ENCODE measurements around the gene TMEM221. TPM values are rescaled to one million over a fixed set of nuclear protein-coding genes. Genes with fewer than 3 reads are reported as not detected.

Gene TMEM221
- total and polyA plus RNA-seq, 9 of the 15 experiments (the other 6 are each of a cell fraction or from before 2014, with no cell fraction given): 0.06 to 0.35 TPM; not detected in 7

GRCh38 chr19:17405250-17406045 lies 43.0 kb downstream of the TMEM221 start, which contains the start of gene BST2 (continued):
- TF ChIP-seq PRDM10 (IDR thresholded peaks at IDR 0.05; ENCODE audit: partially characterized antibody): peak; percentile 82
- TF ChIP-seq PYGO2 (tag; IDR thresholded peaks at IDR 0.05): no peak
- no peak for TF ChIP-seq CREB1 (IDR thresholded peaks at IDR 0.05)
- TF ChIP-seq CREB1 (CRISPR knock-in tag; IDR thresholded peaks at IDR 0.05): no peak
- no peak for TF ChIP-seq PPARD (CRISPR knock-in tag; IDR thresholded peaks at IDR 0.05)
- TF ChIP-seq ZNF778 (CRISPR knock-in tag; IDR thresholded peaks at IDR 0.05): no peak
- TF ChIP-seq, protein P1, sequence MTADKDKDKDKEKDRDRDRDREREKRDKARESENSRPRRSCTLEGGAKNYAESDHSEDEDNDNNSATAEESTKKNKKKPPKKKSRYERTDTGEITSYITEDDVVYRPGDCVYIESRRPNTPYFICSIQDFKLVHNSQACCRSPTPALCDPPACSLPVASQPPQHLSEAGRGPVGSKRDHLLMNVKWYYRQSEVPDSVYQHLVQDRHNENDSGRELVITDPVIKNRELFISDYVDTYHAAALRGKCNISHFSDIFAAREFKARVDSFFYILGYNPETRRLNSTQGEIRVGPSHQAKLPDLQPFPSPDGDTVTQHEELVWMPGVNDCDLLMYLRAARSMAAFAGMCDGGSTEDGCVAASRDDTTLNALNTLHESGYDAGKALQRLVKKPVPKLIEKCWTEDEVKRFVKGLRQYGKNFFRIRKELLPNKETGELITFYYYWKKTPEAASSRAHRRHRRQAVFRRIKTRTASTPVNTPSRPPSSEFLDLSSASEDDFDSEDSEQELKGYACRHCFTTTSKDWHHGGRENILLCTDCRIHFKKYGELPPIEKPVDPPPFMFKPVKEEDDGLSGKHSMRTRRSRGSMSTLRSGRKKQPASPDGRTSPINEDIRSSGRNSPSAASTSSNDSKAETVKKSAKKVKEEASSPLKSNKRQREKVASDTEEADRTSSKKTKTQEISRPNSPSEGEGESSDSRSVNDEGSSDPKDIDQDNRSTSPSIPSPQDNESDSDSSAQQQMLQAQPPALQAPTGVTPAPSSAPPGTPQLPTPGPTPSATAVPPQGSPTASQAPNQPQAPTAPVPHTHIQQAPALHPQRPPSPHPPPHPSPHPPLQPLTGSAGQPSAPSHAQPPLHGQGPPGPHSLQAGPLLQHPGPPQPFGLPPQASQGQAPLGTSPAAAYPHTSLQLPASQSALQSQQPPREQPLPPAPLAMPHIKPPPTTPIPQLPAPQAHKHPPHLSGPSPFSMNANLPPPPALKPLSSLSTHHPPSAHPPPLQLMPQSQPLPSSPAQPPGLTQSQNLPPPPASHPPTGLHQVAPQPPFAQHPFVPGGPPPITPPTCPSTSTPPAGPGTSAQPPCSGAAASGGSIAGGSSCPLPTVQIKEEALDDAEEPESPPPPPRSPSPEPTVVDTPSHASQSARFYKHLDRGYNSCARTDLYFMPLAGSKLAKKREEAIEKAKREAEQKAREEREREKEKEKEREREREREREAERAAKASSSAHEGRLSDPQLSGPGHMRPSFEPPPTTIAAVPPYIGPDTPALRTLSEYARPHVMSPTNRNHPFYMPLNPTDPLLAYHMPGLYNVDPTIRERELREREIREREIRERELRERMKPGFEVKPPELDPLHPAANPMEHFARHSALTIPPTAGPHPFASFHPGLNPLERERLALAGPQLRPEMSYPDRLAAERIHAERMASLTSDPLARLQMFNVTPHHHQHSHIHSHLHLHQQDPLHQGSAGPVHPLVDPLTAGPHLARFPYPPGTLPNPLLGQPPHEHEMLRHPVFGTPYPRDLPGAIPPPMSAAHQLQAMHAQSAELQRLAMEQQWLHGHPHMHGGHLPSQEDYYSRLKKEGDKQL (CRISPR knock-in tag; IDR thresholded peaks at IDR 0.05; ENCODE audit: borderline replicate concordance): no peak
- 0 out of 2 replicates have a peak, but pooled peaks have one; percentile 55 for TF ChIP-seq POLR2H (tag; IDR thresholded peaks at IDR 0.05; ENCODE audit: low read depth)
- TF ChIP-seq HMGN3 (IDR thresholded peaks at IDR 0.05; ENCODE audit: borderline replicate concordance, extremely low read depth, insufficient read length, low read depth, low read length): no peak
- no peak for TF ChIP-seq STAT5A (IDR thresholded peaks at IDR 0.05; ENCODE audit: borderline replicate concordance, low read length)
- no peak for TF ChIP-seq ILK (tag; IDR thresholded peaks at IDR 0.05; ENCODE audit: borderline replicate concordance, low read depth)
- TF ChIP-seq ZNF639 (CRISPR knock-in tag; conservative IDR thresholded peaks at IDR 0.05 in 1 of 2, IDR thresholded peaks at IDR 0.05 in 1 of 2): no peak; a peak in 1 of 4 replicates
- no peak for TF ChIP-seq WHSC1 (IDR thresholded peaks at IDR 0.05; ENCODE audit: low read length)
- TF ChIP-seq TCF7L2 (IDR thresholded peaks at IDR 0.05; ENCODE audit: low read depth, low read length): no peak

Data from K562 (cell line).